Keratinocyte (primary cell): Measurements from ENCODE around the gene MRPS35. TPM values are rescaled to one million over a fixed set of nuclear protein-coding genes. Genes with fewer than 3 reads are reported as not detected.

Source experiments
- DNase-seq: peaks from one replicate; pipeline ENCODE4 v3.0.0-alpha.2; 2011; ENCODE audit warnings: low read depth, missing footprints, low spot score
- FAIRE-seq: peaks from 2 replicates; lab custom pipeline; 2011; peaks lifted over from hg19 to GRCh38; lab: Jason Lieb, UNC
- H2AFZ ChIP-seq: 2 replicates; pipeline ENCODE4 v1.6.0; 2012; ENCODE audit warnings: low read length, control low read depth, inconsistent platforms; ENCODE audit not compliant: control insufficient read depth
- H3K27ac ChIP-seq: 2 replicates; pipeline ENCODE4 v1.5.1; 2011; ENCODE audit warnings: low read length; ENCODE audit not compliant: control insufficient read depth, insufficient read depth
- H3K27me3 ChIP-seq: 3 replicates; pipeline ENCODE4 v1.6.0; 2011; ENCODE audit warnings: low read length; ENCODE audit not compliant: control insufficient read depth, insufficient read depth; ENCODE audit errors: extremely low read depth
- H3K36me3 ChIP-seq, 2 experiments: 2 replicates in 1 of 2; 3 replicates in 1 of 2; pipeline ENCODE4 v1.5.1; 2011; ENCODE audit warnings: low read length in 2 of 2, mild to moderate bottlenecking in 1 of 2; ENCODE audit not compliant: control insufficient read depth in 2 of 2, insufficient read depth in 2 of 2; ENCODE audit errors: extremely low read depth in 1 of 2
- H3K4me1 ChIP-seq: 3 replicates; pipeline ENCODE4 v1.5.1; 2011; ENCODE audit warnings: low read length; ENCODE audit not compliant: control insufficient read depth, insufficient read depth; ENCODE audit errors: extremely low read depth
- H3K4me2 ChIP-seq: 3 replicates; pipeline ENCODE4 v1.6.0; 2011; ENCODE audit warnings: low read depth, low read length; ENCODE audit not compliant: control insufficient read depth, insufficient read depth; ENCODE audit errors: extremely low read depth
- H3K4me3 ChIP-seq, 3 experiments: fragments of 200-600 bp in 1 of 3; sonication (generic) in 1 of 3; 2 replicates in 2 of 3; 3 replicates in 1 of 3; pipeline ENCODE4 v1.5.1; 2011 to 2016; ENCODE audit warnings: low read length in 3 of 3, mild to moderate bottlenecking in 3 of 3, control low read depth in 2 of 3, inconsistent platforms in 1 of 3, low read depth in 1 of 3, mixed read lengths in 1 of 3, mixed run types in 1 of 3, moderate library complexity in 1 of 3; ENCODE audit not compliant: control insufficient read depth in 2 of 3, insufficient read depth in 2 of 3; ENCODE audit errors: extremely low read depth in 1 of 3
- H3K79me2 ChIP-seq: 2 replicates; pipeline ENCODE4 v1.6.0; 2012; ENCODE audit warnings: low read length; ENCODE audit not compliant: control insufficient read depth, insufficient read depth
- H3K9ac ChIP-seq: 3 replicates; pipeline ENCODE4 v1.6.0; 2011; ENCODE audit warnings: low read length; ENCODE audit not compliant: control insufficient read depth, insufficient read depth; ENCODE audit errors: extremely low read depth
- H3K9me1 ChIP-seq: 3 replicates; pipeline ENCODE4 v1.6.0; 2011; ENCODE audit warnings: low read length; ENCODE audit not compliant: control insufficient read depth, insufficient read depth; ENCODE audit errors: extremely low read depth
- H3K9me3 ChIP-seq: 2 replicates; pipeline ENCODE4 v1.5.1; 2012; ENCODE audit warnings: low read depth, low read length; ENCODE audit not compliant: control insufficient read depth
- H4K20me1 ChIP-seq: 3 replicates; pipeline ENCODE4 v1.6.0; 2011; ENCODE audit warnings: low read length; ENCODE audit not compliant: control insufficient read depth, insufficient read depth; ENCODE audit errors: extremely low read depth
- EZH2 ChIP-seq: IDR thresholded peaks from one replicate; pipeline ENCODE4 v1.6.1; 2012; ENCODE audit warnings: inconsistent platforms, mild to moderate bottlenecking, low read length, moderate library complexity
- dilution Hi-C: fragments of 300-500 bp; cut with MboI; formaldehyde crosslinking; loops from one replicate; pipeline ENCODE4 v1.7.0; 2020; ENCODE audit warnings: low sequenced_read_pairs; ENCODE audit not compliant: extremely low pct_ligation_motif_present
- polyA plus RNA-seq, 5 experiments: library from polyadenylated mRNA; depleted of rRNA in 3 of 5; stranded (reverse) in 3 of 5; stranded (forward) in 1 of 5; unstranded in 1 of 5; fragments of >200 nt; gene quantifications; 1 replicate in 1 of 5; 2 replicates in 3 of 5; 3 replicates in 1 of 5; pipeline versions ENCODE4 v1.2.1 to v1.2.3, GENCODE V29; 2011 to 2012; ENCODE audit warnings: missing spikeins in 2 of 5, low read depth in 1 of 5, low replicate concordance in 1 of 5
- TF ChIP-seq, protein P1 (sequence below), 3 experiments: IDR thresholded peaks in 1 of 3; conservative IDR thresholded peaks in 1 of 3; optimal IDR thresholded peaks in 1 of 3; 2 replicates in 2 of 3; 3 replicates in 1 of 3; pipeline versions ENCODE3 to v1.5.1; 2011; ENCODE audit warnings: low read length in 3 of 3, mild to moderate bottlenecking in 3 of 3, moderate library complexity in 2 of 3, control low read depth in 1 of 3, inconsistent platforms in 1 of 3; ENCODE audit not compliant: insufficient read depth in 2 of 3; ENCODE audit errors: extremely low read depth in 1 of 3

MRPS35 gene
- polyA plus RNA-seq, 1 donor (not counting 4 experiments of a cell fraction or from before 2014, with no cell fraction given) = 60.1 TPM

DNA sequence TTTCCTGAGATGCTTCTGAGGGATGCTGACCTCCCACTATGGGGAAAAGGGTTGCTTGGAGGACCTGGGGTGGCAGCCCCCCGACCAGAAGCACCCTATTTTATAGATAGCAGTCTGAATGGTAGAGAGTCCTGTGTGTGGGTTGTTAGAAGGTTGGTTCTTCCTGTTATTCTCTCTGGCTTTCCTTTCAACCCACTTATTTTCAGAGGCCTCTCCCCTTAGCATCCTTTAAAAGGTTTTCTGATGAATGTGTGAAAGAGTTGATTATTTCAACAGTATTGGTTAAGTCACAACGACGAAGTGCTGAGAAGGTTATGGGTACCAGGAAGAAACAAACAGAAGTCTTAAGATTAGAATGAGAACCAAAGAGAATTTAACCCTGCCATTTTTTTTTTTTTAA lies 90.2 kb downstream of the MRPS35 start:
- Histone ChIP-seq H2AFZ (no peak overlapping the region), H3K27me3 (no peaks in the 10 kb centered on the region), H3K36me3 (peaks cover 11 to 12% of the 10 kb centered on the region in 2 experiments), H3K4me1 (no peaks in the 10 kb centered on the region), H3K79me2 (no peaks in the 10 kb centered on the region), H3K9me3 (no peaks in the 10 kb centered on the region), H3K9me1 (no peaks in the 10 kb centered on the region), H3K9ac (no peak overlapping the region), H3K4me3 (no peak overlapping the region), H3K27ac (no peak overlapping the region), H4K20me1 (no peaks in the 10 kb centered on the region), H3K4me2 (no peak overlapping the region)
- dilution Hi-C loops = no loop called here
- FAIRE-seq = no peak
- no peak for DNase-seq
- no peak for TF ChIP-seq EZH2
- TF ChIP-seq, protein P1, sequence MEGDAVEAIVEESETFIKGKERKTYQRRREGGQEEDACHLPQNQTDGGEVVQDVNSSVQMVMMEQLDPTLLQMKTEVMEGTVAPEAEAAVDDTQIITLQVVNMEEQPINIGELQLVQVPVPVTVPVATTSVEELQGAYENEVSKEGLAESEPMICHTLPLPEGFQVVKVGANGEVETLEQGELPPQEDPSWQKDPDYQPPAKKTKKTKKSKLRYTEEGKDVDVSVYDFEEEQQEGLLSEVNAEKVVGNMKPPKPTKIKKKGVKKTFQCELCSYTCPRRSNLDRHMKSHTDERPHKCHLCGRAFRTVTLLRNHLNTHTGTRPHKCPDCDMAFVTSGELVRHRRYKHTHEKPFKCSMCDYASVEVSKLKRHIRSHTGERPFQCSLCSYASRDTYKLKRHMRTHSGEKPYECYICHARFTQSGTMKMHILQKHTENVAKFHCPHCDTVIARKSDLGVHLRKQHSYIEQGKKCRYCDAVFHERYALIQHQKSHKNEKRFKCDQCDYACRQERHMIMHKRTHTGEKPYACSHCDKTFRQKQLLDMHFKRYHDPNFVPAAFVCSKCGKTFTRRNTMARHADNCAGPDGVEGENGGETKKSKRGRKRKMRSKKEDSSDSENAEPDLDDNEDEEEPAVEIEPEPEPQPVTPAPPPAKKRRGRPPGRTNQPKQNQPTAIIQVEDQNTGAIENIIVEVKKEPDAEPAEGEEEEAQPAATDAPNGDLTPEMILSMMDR (optimal IDR thresholded peaks at IDR 0.05 in 1 of 3, IDR thresholded peaks at IDR 0.05 in 1 of 3, conservative IDR thresholded peaks at IDR 0.05 in 1 of 3; ENCODE audit: extremely low read depth in 1 of 3, insufficient read depth in 2 of 3, low read length in 3 of 3) = no peak

DNA sequence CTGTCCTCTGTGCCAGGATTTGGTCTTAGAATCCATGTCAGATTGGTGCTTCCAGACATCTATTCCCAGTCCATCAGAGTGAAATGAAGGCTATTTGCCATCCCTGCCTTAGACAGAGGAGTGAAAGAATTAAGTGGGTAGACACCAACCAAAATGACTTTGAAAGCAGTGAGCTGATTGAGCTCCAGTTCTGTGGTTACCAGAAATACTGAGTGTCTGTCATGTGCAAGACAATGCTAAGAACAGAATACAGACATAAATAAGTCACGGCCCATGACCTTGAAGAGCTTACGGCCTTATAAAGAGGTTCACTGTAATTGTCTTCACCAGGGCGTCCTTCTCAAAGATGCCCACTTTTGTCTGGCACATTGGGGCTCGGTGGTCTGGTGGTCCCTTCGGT lies 91.0 kb downstream of the MRPS35 start:
- H3K4me1 ChIP-seq = no peaks in the 10 kb centered on the region
- no peak for TF ChIP-seq EZH2
- TF ChIP-seq, protein P1 (optimal IDR thresholded peaks at IDR 0.05 in 1 of 3, IDR thresholded peaks at IDR 0.05 in 1 of 3, conservative IDR thresholded peaks at IDR 0.05 in 1 of 3; ENCODE audit: extremely low read depth in 1 of 3, insufficient read depth in 2 of 3, low read length in 3 of 3) = no peak
- H4K20me1 ChIP-seq = no peaks in the 10 kb centered on the region
- no peak overlapping the region for H3K4me2 ChIP-seq
- FAIRE-seq (no peak), DNase-seq (no peak)
- no peaks in the 10 kb centered on the region for H3K79me2 ChIP-seq
- H3K9ac ChIP-seq = no peak overlapping the region
- no peak overlapping the region for H3K27ac ChIP-seq
- H3K27me3 ChIP-seq = no peaks in the 10 kb centered on the region
- H3K36me3 ChIP-seq = peaks cover 8 to 12% of the 10 kb centered on the region in 2 experiments
- no peaks in the 10 kb centered on the region for H3K9me3 ChIP-seq
- no peak overlapping the region for H2AFZ ChIP-seq
- no peaks in the 10 kb centered on the region for H3K9me1 ChIP-seq
- dilution Hi-C loops = no loop called here
- no peak overlapping the region for H3K4me3 ChIP-seq
